HepG2 (cell line): Measurements from ENCODE around the gene EFCAB8. TPM values are rescaled to one million over a fixed set of nuclear protein-coding genes. Genes with fewer than 3 reads are reported as not detected.
A peak's percentile ranks its signal among the peaks of the same experiment; 100 is the strongest.

Experiments used
- AFF4 ChIP-seq: sonication (generic); formaldehyde crosslinking; IDR thresholded peaks from 2 replicates; pipeline ENCODE4 v1.4.0; 2020; ENCODE audit warnings: missing genetic modification reagents
- DMAP1 ChIP-seq: IDR thresholded peaks from 2 replicates; pipeline ENCODE4 v1.6.1; 2016
- FLYWCH1 ChIP-seq: sonication (generic); formaldehyde crosslinking; IDR thresholded peaks from 2 replicates; pipeline ENCODE4 v1.8.1; 2023; ENCODE audit warnings: mild to moderate bottlenecking, missing genetic modification reagents
- FOXJ3 ChIP-seq: sonication (generic); formaldehyde crosslinking; IDR thresholded peaks from 2 replicates; pipeline ENCODE4 v1.4.0; 2020; ENCODE audit warnings: missing genetic modification reagents, mild to moderate bottlenecking, borderline replicate concordance
- FOXP1 ChIP-seq, 2 experiments: fragments of 450-650 bp in 1 of 2; IDR thresholded peaks; 2 replicates each; pipeline ENCODE4 v1.6.1; 2017 to 2018; ENCODE audit warnings: antibody characterized with exemption in 1 of 2
- GZF1 ChIP-seq: sonication (generic); formaldehyde crosslinking; IDR thresholded peaks from 2 replicates; pipeline ENCODE4 v1.5.1; 2020; ENCODE audit warnings: mild to moderate bottlenecking, missing genetic modification reagents
- IKZF5 ChIP-seq: IDR thresholded peaks from 2 replicates; pipeline ENCODE4 v1.6.1; 2018; ENCODE audit warnings: missing genetic modification reagents, mild to moderate bottlenecking, missing compliant biosample characterization
- ONECUT2 ChIP-seq: sonication (generic); formaldehyde crosslinking; IDR thresholded peaks from 2 replicates; pipeline ENCODE4 v1.4.0; 2020; ENCODE audit warnings: missing genetic modification reagents
- SMAD3 ChIP-seq: sonication (generic); formaldehyde crosslinking; IDR thresholded peaks from 2 replicates; pipeline ENCODE4 v1.4.0; 2020; ENCODE audit warnings: missing genetic modification reagents
- ZBTB7B ChIP-seq: sonication (generic); formaldehyde crosslinking; IDR thresholded peaks from 2 replicates; pipeline ENCODE4 v1.4.0; 2020; ENCODE audit warnings: missing genetic modification reagents
- ZMAT3 ChIP-seq: sonication (generic); formaldehyde crosslinking; conservative IDR thresholded peaks from 2 replicates; pipeline ENCODE4 v1.7.0; 2021; ENCODE audit warnings: missing genetic modification reagents
- ZNF160 ChIP-seq: sonication (generic); formaldehyde crosslinking; IDR thresholded peaks from 2 replicates; pipeline ENCODE4 v1.8.0; 2022; ENCODE audit warnings: mild to moderate bottlenecking, inconsistent platforms, missing genetic modification reagents
- ZNF674 ChIP-seq: sonication (generic); formaldehyde crosslinking; IDR thresholded peaks from 2 replicates; pipeline ENCODE4 v1.5.0; 2020; ENCODE audit warnings: low read depth, mild to moderate bottlenecking, missing genetic modification reagents
- ZNF740 ChIP-seq: sonication (generic); formaldehyde crosslinking; IDR thresholded peaks from 2 replicates; pipeline ENCODE4 v1.4.0; 2020; ENCODE audit warnings: missing genetic modification reagents
- ZNF883 ChIP-seq: sonication (generic); formaldehyde crosslinking; IDR thresholded peaks from 2 replicates; pipeline ENCODE4 v1.5.1; 2020; ENCODE audit warnings: mild to moderate bottlenecking, missing genetic modification reagents; ENCODE audit errors: not compliant biosample characterization
- ZSCAN25 ChIP-seq: sonication (generic); formaldehyde crosslinking; IDR thresholded peaks from 2 replicates; pipeline ENCODE4 v1.8.0; 2022; ENCODE audit warnings: mild to moderate bottlenecking, missing genetic modification reagents
- ZSCAN9 ChIP-seq: IDR thresholded peaks from 2 replicates; pipeline ENCODE4 v1.6.1; 2016; ENCODE audit warnings: borderline replicate concordance
- polyA plus RNA-seq, 8 experiments: library from polyadenylated mRNA; depleted of rRNA in 3 of 8; stranded (reverse) in 7 of 8; unstranded in 1 of 8; fragments of >200 nt; fragmentation: Illumina TruSeq in 4 of 8; extraction: Trizol in 4 of 8; gene quantifications; 2 replicates each; pipeline versions ENCODE4 v1.2.1 to v1.2.3, GENCODE V29; 2011 to 2016; ENCODE audit warnings: low read depth in 4 of 8, missing spikeins in 1 of 8, mixed read lengths in 1 of 8; ENCODE audit not compliant: insufficient read depth in 1 of 8
- total RNA-seq, 5 experiments: library from RNA; depleted of rRNA; stranded (reverse); fragments of >200 nt; fragmentation: Illumina TruSeq; extraction: Trizol; gene quantifications; 2 replicates each; pipeline ENCODE4 v1.2.3, GENCODE V29; 2016; ENCODE audit warnings: low read depth in 1 of 5
- TF ChIP-seq, protein P1 (sequence below): sonication (generic); formaldehyde crosslinking; IDR thresholded peaks from 2 replicates; pipeline ENCODE4 v1.5.0; 2020; ENCODE audit warnings: missing genetic modification reagents
- TF ChIP-seq, protein P2 (sequence below): sonication (generic); formaldehyde crosslinking; IDR thresholded peaks from 2 replicates; pipeline ENCODE4 v1.4.0; 2020; ENCODE audit warnings: missing genetic modification reagents, low read depth, mild to moderate bottlenecking, borderline replicate concordance
- TF ChIP-seq, protein P3 (sequence below): sonication (generic); formaldehyde crosslinking; conservative IDR thresholded peaks from 2 replicates; pipeline ENCODE4 v1.4.0; 2020; ENCODE audit warnings: missing genetic modification reagents

EFCAB8 gene
- total and polyA plus RNA-seq, 2 of the 13 experiments (the other 11 are each of a cell fraction or from before 2014, with no cell fraction given) = 0.15 to 0.22 TPM

DNA sequence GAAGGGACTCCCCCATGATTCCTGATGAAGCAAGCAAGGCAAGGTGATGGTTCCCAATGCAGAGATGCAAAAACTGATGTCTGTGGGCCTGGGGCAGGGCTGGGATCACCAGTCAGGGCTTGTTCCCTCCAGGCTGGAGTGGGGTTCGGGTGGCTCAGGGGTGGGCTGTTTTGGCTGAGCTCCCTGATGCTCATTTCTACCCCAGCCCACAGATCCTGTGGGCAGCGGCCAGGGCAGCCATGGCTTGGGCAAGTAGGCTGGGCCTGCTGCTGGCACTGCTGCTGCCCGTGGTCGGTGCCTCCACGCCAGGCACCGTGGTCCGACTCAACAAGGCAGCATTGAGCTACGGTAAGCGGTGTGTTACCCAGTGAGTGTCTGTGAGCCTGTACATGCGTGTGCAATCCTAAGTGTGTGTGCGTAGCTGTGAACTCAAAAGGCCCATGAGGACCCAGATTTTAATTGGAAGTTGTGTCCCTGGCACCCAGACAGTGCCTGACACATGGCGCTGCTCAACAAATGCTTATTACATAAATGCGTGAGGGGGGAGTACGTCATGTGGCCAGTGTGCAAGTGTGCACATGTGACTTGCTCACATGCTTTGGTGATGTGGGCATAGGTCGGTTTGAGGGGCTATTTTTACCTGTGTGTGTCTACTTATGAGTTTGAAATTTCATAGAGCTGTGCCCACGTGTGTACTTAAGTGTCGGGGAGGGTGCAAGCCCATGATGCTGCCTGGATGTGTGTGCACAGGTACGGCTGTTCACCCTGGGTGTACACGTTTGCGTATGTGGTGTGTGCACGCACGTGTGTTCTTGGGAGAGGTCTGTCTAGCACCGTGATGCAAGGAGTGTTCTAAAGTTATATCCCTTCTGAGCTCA is 149.9 kb downstream of the EFCAB8 start (continued):
- TF ChIP-seq, protein P1, sequence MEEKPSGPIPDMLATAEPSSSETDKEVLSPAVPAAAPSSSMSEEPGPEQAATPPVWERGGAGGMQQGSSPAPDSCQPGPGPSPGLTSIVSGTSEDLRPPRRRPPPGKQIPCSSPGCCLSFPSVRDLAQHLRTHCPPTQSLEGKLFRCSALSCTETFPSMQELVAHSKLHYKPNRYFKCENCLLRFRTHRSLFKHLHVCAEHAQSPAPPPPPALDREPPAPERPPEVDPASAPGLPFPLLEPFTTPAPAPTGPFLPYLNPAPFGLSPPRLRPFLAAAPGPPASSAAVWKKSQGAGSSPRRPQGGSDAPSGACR (CRISPR knock-in tag) = no peak
- TF ChIP-seq, protein P2, sequence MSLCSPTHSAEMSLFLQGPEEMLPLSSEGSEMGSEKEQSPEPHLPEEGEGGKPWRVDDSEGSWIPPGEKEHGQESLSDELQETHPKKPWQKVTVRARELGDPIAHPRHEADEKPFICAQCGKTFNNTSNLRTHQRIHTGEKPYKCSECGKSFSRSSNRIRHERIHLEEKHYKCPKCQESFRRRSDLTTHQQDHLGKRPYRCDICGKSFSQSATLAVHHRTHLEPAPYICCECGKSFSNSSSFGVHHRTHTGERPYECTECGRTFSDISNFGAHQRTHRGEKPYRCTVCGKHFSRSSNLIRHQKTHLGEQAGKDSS (CRISPR knock-in tag) = 0 out of 2 replicates have a peak, but pooled peaks have one; percentile 24
- TF ChIP-seq FLYWCH1 (CRISPR knock-in tag) (peak; percentile 79; the same call in 1 of the 2 replicates), ZNF883 (no peak), ZNF674 (CRISPR knock-in tag) (no peak), ZSCAN25 (CRISPR knock-in tag) (no peak), ZBTB7B (CRISPR knock-in tag) (no peak), SMAD3 (CRISPR knock-in tag) (no peak), ZMAT3 (CRISPR knock-in tag) (no peak; the same call in 1 of the 2 replicates), GZF1 (CRISPR knock-in tag) (no peak), ZNF160 (CRISPR knock-in tag) (peak; percentile 78; the same call in 1 of the 2 replicates), ONECUT2 (CRISPR knock-in tag) (no peak), FOXP1 (IDR thresholded peaks at IDR 0.05) (no peak), FOXP1 (CRISPR knock-in tag; IDR thresholded peaks at IDR 0.05) (no peak), ZSCAN9 (CRISPR knock-in tag) (no peak), AFF4 (CRISPR knock-in tag) (peak; percentile 33; the same call in 1 of the 2 replicates), ZNF740 (no peak; the same call in 1 of the 2 replicates), FOXJ3 (CRISPR knock-in tag) (no peak; the same call in none of the 2 replicates), IKZF5 (CRISPR knock-in tag) (no peak), DMAP1 (CRISPR knock-in tag) (no peak)
- TF ChIP-seq, protein P3, sequence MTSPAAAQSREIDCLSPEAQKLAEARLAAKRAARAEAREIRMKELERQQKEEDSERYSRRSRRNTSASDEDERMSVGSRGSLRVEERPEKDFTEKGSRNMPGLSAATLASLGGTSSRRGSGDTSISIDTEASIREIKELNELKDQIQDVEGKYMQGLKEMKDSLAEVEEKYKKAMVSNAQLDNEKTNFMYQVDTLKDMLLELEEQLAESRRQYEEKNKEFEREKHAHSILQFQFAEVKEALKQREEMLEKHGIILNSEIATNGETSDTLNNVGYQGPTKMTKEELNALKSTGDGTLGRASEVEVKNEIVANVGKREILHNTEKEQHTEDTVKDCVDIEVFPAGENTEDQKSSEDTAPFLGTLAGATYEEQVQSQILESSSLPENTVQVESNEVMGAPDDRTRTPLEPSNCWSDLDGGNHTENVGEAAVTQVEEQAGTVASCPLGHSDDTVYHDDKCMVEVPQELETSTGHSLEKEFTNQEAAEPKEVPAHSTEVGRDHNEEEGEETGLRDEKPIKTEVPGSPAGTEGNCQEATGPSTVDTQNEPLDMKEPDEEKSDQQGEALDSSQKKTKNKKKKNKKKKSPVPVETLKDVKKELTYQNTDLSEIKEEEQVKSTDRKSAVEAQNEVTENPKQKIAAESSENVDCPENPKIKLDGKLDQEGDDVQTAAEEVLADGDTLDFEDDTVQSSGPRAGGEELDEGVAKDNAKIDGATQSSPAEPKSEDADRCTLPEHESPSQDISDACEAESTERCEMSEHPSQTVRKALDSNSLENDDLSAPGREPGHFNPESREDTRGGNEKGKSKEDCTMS = no peak
